GM19023 (cell line): Measurements from ENCODE around the gene FKBP1C.
"Not testable (repeated sequence)": the region's sequence is repeated elsewhere in the genome, so short reads cannot be mapped to it uniquely, and the experiment has no call there.

ENCODE experiments used
- ATAC-seq: cut with Tn5 transposase; IDR thresholded peaks from one replicate; pipeline ENCODE4 v1.9.1; 2021; ENCODE audit warnings: mild to moderate bottlenecking, moderate library complexity; ENCODE audit not compliant: unreplicated experiment

The FKBP1C gene

DNA sequence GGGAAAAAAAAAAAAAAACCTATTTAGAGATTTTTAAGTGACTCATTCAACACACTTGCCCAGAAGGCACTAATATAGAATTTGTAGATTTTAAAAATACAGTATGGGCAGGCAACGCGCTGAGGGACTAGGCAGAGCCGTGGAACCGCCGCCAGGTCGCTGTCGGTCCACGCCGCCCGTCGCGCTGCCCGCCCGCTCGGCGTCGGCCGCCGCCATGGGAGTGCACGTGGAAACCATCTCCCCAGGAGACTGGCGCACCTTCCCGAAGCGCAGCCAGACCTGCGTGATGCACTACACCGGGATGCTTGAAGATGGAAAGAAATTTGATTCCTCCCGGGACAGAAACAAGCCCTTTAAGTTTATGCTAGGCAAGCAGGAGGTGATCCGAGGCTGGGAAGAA, at the start of gene FKBP1C:
TSS of gene FKBP1C (plus strand) at position 127 of the 400 bp plus-strand sequence.
- not testable (repeated sequence) for ATAC-seq

DNA sequence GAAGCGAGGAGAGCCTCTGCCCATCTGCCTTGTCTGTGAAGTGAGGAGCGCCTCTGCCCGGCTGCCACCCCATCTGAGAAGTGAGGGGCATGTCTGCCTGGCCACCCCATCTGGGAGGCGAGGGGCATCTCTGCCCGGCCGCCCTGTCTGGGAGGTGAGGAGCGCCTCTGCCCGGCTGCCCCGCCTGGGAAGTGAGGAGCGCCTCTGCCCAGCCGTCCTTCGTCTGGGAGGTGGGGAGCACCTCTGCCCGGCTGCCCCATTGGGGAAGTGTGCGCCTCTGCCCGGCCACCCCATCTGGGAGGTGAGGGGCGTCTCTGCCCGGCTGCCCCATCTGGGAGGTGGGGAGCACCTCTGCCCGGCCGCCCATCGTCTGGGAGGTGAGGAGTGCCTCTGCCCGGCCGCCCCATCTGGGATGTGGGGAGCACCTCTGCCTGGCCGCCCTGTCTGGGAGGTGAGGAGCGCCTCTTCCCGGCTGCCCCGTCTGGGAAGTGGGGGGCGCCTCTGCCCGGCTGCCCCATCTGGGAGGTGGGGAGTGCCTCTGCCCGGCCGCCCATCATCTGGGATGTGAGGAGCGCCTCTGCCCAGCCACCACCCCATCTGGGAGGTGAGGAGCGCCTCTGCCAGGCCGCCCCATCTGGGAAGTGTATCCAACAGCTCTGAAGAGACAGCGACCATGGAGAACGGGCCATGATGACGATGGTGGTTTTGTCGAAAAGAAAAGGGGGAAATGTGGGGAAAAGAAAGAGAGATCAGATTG, 47.0 kb upstream of the FKBP1C start:
- ATAC-seq, result not testable (repeated sequence)

DNA sequence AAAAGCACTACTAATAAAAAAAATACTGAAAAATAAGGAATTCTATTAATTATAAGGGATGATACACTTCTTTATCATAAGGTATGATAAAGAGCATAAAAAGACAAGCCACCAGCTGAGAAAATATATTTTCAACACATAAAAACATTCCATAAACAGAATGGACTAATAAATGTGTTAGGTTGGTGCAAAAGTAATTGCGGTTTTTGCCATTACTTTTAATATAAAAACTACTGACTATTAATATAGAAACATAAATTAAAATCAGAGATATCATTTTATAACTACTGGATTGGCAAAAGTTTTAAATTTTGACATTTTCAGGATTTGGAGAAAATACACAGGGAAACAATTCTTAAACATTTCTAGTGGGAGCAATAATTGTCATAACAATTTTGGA, 37.1 kb upstream of the FKBP1C start:
- no peak for ATAC-seq

DNA sequence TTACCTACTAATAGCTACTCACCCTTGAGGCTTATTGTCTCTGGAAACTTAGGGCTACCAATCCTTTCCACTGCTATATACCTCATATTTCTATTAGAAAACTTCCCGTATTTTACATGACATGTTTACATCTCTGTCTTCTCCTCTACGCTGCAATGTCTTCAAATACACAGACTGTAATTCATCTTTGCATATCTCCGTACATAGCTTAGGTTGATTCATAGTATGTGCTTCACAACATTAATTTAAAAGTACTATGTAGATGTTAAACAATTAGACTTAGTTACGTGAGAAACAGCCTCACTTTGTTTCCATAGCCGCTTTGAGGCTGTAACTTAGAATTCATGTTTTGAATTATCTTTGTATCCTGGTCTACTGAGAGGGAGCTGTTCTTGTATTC, 35.1 kb upstream of the FKBP1C start:
- ATAC-seq, result no peak

DNA sequence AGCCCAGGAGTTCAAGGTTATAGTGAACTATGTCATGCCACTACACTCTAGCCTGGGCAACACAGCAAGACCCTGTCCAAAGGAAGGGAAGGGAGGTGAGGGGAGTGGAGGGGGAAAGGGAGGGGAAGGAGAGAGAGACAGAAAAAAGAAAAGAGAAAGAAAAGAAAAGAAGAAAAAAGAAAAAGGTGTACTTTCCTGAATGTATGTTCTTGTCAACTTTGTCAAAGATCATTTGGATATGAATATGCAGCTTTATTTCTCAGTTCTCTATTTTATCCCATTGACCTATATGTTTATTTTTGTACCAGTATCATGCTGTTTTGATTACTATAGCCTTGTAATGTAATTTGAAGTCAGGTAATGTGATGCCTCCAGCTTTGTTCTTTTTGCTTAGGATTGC, 30.9 kb upstream of the FKBP1C start:
- no peak for ATAC-seq

DNA sequence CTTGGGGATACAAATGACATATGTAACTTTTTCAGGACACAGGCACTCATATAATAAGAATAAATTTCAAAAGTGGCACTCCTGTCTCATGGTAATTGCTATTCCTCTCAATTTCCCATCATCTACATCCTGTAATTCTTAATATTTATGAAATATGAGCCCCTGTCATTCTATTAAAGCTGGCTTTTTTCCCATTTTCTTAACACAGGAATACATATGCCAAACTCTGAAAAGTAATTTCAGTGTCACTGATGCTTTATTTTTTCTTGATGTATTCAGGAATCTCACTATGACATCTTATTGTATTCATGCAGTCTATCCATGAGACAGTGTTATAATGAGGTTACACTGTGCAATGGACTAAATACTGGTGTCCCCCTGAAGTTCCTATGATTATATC, 24.3 kb upstream of the FKBP1C start:
- ATAC-seq, result no peak

DNA sequence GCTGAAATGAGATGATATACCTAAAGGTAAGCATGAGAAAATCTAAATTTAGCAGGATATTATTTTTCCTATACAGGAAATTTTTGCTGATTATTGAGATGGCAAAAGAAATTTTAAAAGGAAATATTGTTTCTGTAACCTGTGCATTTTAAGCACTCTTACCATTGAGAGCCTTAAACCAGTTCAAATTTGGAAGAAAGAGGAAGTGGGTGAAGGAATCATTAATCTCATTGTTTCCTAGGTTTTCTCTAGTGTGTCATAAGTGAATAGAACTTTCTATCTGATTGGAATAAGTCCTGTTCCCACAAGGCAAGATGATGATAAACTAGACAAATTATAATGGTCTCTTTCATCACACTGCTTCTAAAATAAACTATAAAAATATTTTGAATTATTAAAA, 22.4 kb upstream of the FKBP1C start:
- ATAC-seq, result no peak

DNA sequence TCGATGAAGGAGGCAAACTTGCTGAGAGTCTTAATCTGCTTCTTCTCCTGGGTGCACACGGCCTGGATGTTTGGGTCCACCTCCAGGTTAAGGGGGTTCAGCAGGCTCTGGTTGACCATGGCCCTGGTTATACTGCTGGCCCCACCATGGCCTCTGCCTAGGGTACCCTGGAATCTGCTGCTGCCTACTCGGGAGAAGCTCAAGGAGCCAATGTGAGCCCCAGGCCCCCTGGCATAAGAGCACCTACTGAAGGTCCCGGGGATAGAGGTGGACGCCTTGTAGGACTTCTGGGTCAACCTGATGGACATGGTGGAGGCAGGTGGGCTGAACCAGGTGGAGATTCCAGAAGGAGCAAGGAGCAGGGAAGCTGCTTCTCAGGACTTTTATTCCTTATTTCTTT, 17.9 kb upstream of the FKBP1C start:
- ATAC-seq, result no peak

DNA sequence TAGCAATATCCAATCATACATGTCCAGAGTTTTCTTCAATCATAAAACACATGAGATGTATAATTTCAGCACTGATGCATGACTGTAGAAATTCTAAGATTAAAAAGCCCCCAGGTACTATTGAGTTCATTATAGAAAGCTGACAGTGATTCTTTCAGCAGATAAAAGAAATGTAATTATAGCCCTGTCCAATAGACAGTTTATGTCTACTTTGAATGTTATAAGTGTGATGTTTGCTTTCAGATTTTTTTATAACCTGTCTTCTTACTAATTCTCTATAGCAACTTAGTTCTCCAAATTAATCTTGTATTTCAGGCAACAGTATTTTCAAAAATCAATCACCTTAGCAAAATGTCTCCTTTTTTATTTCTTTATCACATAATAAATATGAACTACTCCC, 13.5 kb upstream of the FKBP1C start:
- ATAC-seq, result no peak

DNA sequence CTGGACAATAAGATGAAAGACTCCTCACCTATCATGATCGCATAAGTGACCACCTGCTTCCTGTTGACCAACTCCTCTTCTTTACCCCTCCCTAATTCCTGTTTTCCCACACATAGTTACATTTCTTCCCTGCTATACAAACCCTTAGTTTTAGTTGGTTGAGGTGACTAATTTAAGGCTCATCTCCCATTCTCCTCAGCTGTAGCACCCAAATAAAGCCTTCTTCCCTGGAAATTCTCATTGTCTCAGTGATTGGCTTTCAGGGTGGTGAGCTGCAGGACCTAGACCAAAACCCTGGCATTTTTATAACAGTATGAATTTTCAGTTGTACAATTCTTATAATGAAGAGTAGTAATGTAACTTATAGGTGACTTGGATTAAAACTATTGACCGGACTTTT, 2.1 kb downstream of the FKBP1C start:
- ATAC-seq, result no peak

DNA sequence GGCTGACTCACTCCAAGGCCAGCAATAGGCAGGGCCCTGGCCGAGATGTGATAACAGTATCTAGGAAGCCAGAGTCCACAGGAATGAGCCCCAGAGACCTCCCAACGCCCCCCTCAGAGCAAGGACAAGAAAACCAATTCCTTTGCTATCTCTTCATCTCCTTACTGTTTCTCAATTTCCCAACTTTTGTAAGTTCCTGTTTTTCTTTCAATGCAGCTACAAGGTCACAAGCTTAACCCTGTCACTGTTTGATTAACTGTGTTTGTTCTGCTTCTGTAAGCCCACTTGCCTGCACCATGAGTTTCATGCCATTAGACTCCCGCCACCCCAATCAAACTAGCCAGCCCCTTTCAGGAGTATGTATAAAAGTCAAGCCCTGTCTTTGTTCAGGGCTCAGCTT, 3.5 kb downstream of the FKBP1C start:
- ATAC-seq, result no peak

DNA sequence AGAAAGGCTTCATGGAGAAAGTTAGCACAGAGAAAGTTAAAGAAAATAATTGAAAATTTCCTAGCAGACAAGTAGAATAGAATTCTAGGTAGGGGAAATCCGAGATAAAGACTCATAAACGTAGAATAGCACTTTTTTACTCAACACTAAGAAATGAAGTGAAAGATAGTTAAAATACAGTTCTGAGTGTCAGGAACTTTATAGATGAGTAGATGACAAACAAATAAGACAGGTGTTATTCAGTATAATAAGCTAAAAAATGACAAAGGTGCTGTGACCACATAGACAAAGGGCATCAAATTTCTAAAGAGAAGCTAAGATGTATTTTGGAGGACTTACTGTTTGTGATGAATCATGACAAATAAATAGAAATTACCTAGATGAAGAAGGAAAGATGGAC, 12.9 kb downstream of the FKBP1C start:
- no peak for ATAC-seq

DNA sequence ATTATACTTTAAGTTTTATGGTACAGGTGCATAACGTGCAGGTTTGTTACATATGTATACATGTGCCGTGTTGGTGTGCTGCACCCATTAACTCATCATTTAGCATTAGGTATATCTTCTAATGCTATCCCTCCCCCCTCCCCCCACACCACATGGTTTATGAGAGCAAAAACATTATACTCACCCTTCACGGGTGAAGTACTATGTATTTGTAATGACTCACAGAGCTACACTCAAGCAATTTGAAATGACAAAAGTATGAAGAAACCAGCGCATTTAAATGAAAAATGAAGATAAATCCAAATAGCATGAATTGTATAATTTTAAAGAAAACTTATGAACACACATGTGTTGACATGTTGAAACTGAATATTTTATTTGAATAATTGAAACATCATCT, 14.7 kb downstream of the FKBP1C start:
- not testable (repeated sequence) for ATAC-seq

DNA sequence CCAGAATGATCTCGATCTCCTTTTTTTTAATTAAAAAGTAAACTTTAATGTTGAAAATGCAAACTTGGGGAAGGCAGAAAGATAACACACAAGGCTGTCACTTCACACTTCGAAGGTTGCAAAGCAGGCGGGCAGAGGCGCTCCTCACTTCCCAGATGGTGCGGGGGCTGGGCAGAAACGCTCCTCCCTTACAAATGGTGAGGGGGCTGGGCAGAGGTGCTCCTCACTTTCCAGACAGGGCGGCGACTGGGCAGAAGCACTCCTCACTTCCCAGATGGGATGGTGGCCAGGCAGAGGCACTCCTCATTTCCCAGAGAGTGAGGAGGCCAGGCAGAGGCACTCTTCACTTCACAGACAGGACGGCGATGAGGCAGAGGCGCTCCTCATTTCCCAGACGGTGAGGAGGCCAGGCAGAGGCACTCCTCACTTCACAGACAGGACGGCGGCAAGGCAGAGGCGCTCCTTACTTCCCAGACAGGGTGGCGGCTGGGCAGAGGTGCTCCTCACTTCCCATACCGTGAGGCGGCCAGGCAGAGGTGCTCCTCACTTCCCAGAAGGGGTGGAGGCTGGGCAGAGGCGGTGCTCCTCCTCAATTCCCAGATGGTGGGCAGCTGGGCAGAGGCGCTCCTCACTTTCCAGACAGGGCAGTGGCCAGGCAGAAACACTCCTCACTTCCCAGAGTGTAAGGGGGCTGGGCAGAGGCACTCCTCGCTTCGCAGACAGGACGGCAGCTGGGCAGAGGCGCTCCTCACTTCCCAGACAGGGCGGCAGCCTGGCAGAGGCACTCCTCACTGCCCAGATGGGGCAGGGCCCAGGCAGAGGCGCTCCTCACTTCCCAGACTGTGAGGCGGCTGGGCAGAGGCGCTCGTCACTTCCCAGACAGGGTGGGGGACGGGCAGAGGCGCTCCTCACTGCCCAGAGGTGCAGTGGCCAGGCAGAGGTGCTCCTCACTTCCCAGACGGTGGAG, 16.9 kb downstream of the FKBP1C start:
- ATAC-seq, result not testable (repeated sequence)

DNA sequence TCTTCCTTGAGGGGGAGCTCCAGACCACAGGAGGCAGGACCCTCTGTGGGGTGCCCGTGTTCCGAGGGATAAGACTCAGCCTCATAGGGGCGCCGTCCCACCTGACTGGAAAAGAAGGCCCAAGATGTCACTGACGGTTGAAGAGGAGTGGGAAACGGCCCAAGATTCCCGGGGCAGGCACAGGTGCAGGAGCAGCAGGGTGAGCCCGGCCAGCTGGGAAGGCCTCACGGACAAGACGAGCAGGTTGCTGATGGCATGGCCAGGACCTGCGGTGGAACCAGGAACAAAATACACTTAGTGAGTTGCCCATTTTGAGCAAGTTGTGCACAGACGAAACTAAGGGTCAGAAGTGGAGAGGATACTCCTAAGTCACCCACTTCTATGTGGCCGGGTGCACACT, 18.8 kb downstream of the FKBP1C start:
- ATAC-seq, result not testable (repeated sequence)

DNA sequence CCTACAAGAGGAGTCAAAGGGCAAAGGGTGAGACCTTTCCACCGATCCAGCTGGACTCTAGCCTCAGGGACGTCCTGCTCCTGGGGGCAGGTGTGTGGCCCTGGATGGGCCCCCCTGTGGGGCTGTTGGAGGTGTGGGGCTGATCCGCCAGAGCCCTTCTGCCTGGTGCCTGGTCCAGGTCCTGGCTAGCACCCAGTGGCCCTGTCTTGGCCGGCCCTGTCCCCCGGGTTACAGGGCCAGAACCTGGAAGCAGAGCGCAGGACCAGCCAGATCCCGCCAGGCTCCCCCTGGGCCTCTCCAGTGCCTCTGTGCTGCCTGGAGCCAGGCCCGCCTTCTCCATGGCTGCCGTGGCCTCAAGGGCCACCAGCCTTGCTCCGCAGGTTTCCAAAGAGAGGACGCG, 19.2 kb downstream of the FKBP1C start:
- ATAC-seq, result not testable (repeated sequence)

DNA sequence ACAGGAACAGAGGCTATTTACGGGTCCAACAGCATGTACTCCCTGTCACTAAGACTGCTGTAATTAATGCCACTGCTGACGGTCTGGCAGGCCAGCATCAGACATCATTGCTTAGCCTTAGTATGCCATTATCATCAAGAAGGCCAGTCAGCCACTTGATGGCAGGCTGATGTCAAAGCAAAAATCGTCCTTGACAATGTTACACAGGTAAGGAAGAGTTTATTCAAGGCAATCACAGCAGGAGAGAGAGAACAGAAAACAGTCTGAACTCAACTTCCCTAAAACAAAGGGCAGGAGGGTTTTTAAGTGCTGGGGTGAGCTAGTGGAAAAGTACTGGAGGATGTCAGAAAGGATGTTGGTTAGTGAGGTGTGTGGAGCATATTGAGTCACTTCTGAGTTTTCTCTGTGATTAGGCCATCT, 25.1 kb downstream of the FKBP1C start:
- ATAC-seq, result no peak

DNA sequence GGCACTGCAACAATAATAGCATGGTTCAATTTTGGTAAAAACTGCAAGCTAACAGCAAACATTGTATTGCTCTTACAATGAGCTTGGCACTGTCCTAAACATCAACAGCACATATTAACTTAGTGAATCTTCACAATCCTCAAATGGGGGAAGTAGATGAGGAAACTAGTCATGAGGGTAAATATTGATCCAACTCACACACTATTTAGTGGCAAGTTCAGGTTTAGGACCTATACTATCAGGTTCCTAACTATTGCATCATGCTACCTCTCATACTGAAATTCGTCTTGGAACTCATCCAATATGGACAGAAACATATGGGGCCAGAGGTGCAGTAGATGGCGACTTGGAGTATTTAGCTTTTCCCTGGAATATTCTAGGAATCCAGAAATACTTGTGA, 34.2 kb downstream of the FKBP1C start:
- ATAC-seq, result no peak

DNA sequence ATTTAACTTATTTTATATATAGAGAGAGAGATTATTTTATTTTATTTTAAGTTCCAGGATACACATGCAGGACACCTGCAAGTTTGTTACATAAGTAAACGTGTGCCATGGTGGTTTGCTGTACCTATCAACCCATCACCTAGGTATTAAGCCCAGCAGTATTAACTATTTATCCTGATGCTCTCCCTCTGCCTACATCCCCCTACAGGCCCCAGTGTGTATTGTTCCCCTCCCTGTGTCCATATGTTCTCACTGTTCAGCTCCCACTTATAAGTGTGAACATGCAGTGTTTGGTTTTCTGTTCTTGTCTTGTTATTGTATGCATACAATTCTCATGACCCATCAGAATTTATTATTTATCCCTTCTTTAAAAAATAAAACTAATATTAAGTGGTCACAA, 34.6 kb downstream of the FKBP1C start:
- no peak for ATAC-seq

DNA sequence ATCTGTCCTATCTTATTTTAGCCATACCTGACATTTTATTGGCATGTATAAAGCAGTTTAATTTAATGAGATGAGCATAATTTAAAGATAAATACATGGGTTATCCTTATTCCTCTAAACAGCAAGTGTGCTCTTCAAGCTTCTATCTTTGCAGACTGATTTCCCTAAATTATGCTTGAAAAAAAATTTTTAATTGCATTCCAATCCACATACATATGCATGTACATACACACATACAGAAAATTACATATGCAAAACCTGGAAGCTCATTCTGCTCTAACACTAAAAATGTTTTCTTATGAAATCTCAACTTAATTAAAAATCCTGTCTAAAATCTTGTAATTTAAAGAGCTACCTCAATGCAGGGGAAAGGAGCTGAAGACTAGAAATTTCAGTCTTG, 35.3 kb downstream of the FKBP1C start:
- ATAC-seq, result no peak

DNA sequence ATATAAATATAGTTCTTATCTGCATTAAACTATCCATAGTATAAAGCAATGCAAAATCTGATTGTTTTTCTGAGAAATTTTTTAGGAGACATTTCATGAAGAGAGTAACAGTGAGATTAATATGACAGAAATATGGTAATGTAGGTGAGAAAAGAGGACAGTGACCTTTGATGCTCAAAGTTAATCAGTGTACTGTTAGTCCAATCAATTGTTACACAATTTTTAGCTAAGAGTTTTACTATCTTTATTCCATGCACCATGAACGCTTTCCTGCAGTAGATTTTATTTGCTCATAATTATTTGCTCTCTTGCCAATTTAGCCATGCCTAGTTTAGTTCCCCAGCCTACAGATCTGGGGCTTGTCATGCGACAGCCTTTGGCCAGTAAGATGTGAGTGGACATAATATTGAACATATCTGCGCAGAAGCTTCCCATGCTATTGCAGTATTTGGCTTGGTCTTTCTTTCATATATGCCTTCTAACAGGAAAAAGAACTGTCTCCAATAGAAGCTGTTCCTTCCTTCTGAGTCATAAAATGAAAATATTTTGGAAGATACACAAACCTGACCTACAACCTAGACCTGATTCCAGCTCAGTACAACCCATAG, 38.7 kb downstream of the FKBP1C start:
- ATAC-seq, result no peak

DNA sequence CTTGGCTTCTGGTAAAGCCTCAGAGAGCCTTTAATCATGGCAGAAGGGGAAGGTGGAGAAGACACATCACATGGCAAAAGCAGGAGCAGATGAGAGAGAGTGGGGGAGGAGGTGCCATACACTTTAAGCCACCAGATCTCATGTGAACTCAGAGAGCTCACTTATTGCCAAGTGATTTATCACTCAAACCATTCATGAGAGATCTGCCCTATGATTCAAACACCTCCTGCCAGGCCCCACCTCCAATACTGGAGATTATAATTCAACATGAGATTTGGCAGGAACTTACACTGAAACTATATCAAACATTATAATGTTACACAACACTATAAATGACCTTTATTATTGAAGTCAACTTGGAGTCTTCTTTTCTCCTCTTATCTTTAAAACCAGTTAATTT, 47.9 kb downstream of the FKBP1C start:
- ATAC-seq, result no peak
